ENCODE data around the gene SLC44A4. TPM values are rescaled to one million over a fixed set of nuclear protein-coding genes. Genes with fewer than 3 reads are reported as not detected.

Gene SLC44A4
- total RNA-seq (under 1 TPM in 2 of 10 donors, not detected in 8; 0.14 to 0.24 TPM), polyA plus RNA-seq (under 1 TPM in 1 of 2 donors, not detected in 1; 0.03 TPM)
- long read RNA-seq, donor 1, result 0 reads
- long read RNA-seq, donor 2, result 0 reads
- long read RNA-seq, donor 3, result 0 reads

DNA sequence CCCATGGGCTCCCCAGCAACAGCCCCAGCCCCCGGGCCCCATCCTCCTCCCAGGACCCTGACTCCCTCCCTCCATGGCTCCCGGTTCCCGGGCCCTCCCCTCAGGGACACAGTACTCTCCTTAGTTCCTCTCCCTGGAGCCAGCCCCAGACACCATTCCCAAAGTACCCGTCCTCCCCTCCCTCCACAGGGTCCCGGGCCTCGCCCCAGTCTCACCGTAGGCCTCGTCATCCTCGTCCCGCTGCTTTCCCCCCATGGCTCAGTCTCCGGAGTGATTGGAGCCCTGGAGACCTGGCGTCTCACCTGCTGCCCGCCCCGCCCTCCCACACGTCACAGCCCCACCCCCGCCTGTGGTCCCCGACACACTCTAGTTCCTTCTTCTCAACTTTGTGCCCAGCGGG is at the start of gene SLC44A4:
Gene SLC44A4, minus strand, starts transcription at position 272 of the 400 bp plus-strand sequence. Its CDS starts 17 bp downstream, at position 255.
- DNase-seq, result no peak
- TF ChIP-seq, protein P1, sequence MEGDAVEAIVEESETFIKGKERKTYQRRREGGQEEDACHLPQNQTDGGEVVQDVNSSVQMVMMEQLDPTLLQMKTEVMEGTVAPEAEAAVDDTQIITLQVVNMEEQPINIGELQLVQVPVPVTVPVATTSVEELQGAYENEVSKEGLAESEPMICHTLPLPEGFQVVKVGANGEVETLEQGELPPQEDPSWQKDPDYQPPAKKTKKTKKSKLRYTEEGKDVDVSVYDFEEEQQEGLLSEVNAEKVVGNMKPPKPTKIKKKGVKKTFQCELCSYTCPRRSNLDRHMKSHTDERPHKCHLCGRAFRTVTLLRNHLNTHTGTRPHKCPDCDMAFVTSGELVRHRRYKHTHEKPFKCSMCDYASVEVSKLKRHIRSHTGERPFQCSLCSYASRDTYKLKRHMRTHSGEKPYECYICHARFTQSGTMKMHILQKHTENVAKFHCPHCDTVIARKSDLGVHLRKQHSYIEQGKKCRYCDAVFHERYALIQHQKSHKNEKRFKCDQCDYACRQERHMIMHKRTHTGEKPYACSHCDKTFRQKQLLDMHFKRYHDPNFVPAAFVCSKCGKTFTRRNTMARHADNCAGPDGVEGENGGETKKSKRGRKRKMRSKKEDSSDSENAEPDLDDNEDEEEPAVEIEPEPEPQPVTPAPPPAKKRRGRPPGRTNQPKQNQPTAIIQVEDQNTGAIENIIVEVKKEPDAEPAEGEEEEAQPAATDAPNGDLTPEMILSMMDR (IDR thresholded peaks at IDR 0.05), result no peak

DNA sequence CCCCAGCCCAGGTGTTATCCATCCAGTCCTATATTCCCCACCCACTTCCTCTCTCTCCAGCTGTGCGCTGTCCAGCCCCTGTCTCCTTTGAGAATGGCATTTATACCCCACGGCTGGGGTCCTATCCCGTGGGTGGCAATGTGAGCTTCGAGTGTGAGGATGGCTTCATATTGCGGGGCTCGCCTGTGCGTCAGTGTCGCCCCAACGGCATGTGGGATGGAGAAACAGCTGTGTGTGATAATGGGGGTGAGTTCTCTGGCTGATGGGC is 49.8 kb upstream of the SLC44A4 start:
- 76 to 80% methylated on average over 9 of the region's 9 CpGs for WGBS, 2 donors
- no peak for ATAC-seq

More for the DNA sequence above, at the start of gene SLC44A4:
- Histone ChIP-seq H3K4me3 (no peak within 1 kb of the TSS), H3K4me1 (no peaks in the 10 kb centered on the region), H3K27me3 (no peaks in the 10 kb centered on the region), H3K27ac (no peak within 1 kb of the TSS), H3K36me3 (peaks cover 0 to 44% (median 38%) of the 10 kb centered on the region in 9 donors), H3K9me3 (no peaks in the 10 kb centered on the region)
- ATAC-seq, result no peak
- intact Hi-C loops (cut with DNase I), result no loop called here
- 53 to 64% methylated on average over 18 of the region's 18 CpGs for WGBS, 2 donors

DNA sequence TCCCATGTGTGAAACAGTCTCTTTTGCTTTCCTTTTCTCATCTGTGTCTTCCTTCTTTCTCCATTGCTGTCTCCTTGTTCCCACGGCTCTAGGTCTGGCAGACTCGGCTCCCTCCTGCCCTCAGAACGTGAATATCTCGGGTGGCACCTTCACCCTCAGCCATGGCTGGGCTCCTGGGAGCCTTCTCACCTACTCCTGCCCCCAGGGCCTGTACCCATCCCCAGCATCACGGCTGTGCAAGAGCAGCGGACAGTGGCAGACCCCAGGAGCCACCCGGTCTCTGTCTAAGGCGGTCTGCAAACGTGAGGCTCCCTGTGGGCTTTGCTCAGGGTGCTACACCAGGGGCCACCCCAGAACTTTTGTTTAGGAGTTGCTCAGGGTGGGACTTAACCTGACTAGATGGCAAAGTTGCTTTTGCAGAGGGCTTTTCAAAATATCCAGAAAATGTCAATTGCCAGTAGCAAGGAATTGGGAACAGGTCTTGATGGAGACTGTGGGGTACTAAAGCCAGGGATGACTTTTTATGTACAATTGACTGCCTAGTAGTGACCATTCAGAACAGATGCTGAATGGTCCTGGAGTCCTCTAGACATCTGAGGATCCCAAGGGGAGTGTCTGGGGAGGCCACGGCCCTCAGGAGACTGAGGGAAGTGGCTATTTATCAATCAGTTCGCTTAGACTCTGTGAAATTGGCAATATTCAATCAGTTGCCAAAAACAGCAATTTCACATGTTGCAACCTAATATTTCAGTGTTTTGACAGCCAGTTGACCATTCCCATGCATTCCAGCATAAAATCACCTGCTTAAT is 49.3 kb upstream of the SLC44A4 start:
- peak overlapping the region in 2 of 10 donors; percentile 29 to 79 for H3K27ac ChIP-seq
- intact Hi-C loops (cut with DNase I), result no loop called here
- no peaks in the 10 kb centered on the region for H3K27me3 ChIP-seq
- no peaks in the 10 kb centered on the region for H3K9me3 ChIP-seq
- peak overlapping the region in 7 of 10 donors; percentile 1 to 52 (median 37) for H3K4me3 ChIP-seq
- TF ChIP-seq, protein P1 (IDR thresholded peaks at IDR 0.05), result no peak
- 71 to 75% methylated on average over 11 of the region's 11 CpGs for WGBS, 2 donors
- no peaks in the 10 kb centered on the region for H3K36me3 ChIP-seq
- peaks cover 0 to 22% (median 0%) of the 10 kb centered on the region in 9 donors for H3K4me1 ChIP-seq
- peak in 1 of 8 donors; percentile 15 for ATAC-seq
- DNase-seq, result no peak

More for the DNA sequence above, 49.8 kb upstream of the SLC44A4 start:
- H3K9me3 ChIP-seq, result no peaks in the 10 kb centered on the region
- no peaks in the 10 kb centered on the region for H3K27me3 ChIP-seq
- no peaks in the 10 kb centered on the region for H3K36me3 ChIP-seq
- intact Hi-C loops (cut with DNase I), result no loop called here
- H3K4me3 ChIP-seq, result peak overlapping the region in 1 of 10 donors; percentile 52
- TF ChIP-seq, protein P1 (IDR thresholded peaks at IDR 0.05), result no peak
- DNase-seq, result no peak
- peaks cover 0 to 22% (median 0%) of the 10 kb centered on the region in 9 donors for H3K4me1 ChIP-seq
- no peak overlapping the region for H3K27ac ChIP-seq

DNA sequence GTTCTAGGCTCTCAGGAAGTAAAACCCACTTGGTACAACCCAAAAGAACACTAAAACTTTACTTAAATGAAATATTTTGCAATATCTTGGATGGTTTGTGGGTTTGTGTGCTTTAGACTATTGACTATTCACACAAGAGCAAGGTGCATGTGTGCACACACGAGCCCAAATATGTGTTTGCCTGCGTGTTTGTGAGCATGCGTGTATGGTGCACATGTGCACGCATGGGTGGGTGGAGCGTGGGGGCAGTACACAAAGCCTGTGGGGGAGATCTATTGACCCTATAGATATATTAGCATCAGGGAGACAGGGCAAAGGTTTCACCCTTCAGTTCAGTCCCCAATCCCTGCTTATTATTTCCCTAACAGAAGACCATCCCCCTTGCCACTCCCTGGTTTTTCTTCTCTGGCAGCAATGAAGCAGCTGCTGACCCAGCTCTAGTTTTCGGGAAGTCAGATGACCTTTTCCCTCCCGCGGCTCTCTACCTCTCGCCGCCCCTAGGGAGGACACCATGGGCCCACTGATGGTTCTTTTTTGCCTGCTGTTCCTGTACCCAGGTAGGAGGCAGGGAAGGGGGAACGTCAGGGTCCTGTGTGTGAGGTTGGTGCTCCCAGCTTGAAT is 48.6 kb upstream of the SLC44A4 start, which contains the start of gene C2:
Gene C2, plus strand, starts transcription at position 476 of the 621 bp plus-strand sequence. Its CDS starts 36 bp downstream, at position 512.
- 57 to 70% methylated on average over 11 of the region's 11 CpGs for WGBS, 2 donors
- Histone ChIP-seq H3K27ac (peak within 1 kb of the TSS in 2 of 10 donors; percentile 29 to 79), H3K4me3 (peak within 1 kb of the TSS in 7 of 10 donors; percentile 1 to 52 (median 37)), H3K27me3 (no peaks in the 10 kb centered on the region), H3K36me3 (no peaks in the 10 kb centered on the region), H3K9me3 (no peaks in the 10 kb centered on the region), H3K4me1 (peaks cover 0 to 22% (median 0%) of the 10 kb centered on the region in 9 donors)
- ATAC-seq (peak in 2 of 8 donors; percentile 29 to 35), DNase-seq (no peak)
- intact Hi-C loops (cut with DNase I), result no loop called here
- TF ChIP-seq, protein P1 (IDR thresholded peaks at IDR 0.05), result no peak

Data from heart right ventricle (tissue), 16 donors.